Measurements from ENCODE around the gene SIX6.

DNA sequence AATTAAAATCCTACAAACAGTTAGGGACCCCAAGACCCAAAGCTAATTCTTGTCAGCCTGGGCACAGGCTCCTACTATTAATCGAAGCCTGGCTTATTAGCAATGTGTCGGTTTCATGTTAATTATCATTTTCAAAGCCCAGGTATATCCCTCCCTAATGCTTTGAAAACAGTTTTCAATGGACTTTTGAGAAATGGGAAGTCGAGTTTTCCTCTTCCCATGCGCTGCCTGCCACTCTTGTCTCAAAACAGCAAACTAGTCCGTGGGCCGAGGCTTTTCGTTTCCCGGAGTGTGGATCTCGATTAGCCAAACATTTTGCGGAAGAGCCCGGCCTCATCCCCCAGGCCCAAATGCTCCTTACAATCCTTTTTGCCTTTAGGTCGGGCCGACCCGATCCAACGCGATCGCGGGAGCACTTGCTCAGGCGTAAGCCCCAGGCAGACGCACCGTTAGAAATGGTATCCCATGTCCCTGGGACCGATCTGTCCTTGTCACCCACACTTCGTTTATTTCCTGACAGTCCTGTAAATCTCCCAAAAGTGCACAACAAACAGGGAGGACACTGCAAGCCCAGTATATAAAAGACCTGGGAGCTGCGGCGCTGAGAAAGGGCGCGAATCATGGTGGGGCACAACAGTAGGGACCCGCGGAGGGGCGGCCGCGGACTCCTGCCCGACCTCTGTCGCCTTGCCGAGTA, 1.5 kb downstream of the SIX6 start:
- TF ChIP-seq, protein P1, sequence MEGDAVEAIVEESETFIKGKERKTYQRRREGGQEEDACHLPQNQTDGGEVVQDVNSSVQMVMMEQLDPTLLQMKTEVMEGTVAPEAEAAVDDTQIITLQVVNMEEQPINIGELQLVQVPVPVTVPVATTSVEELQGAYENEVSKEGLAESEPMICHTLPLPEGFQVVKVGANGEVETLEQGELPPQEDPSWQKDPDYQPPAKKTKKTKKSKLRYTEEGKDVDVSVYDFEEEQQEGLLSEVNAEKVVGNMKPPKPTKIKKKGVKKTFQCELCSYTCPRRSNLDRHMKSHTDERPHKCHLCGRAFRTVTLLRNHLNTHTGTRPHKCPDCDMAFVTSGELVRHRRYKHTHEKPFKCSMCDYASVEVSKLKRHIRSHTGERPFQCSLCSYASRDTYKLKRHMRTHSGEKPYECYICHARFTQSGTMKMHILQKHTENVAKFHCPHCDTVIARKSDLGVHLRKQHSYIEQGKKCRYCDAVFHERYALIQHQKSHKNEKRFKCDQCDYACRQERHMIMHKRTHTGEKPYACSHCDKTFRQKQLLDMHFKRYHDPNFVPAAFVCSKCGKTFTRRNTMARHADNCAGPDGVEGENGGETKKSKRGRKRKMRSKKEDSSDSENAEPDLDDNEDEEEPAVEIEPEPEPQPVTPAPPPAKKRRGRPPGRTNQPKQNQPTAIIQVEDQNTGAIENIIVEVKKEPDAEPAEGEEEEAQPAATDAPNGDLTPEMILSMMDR (IDR thresholded peaks at IDR 0.05) = no peak
- TF ChIP-seq POLR2A (IDR thresholded peaks at IDR 0.05) (no peak), POLR2AphosphoS5 (IDR thresholded peaks at IDR 0.05) (no peak), EP300 (IDR thresholded peaks at IDR 0.05; ENCODE audit: low read depth) (no peak)
